Ammon's horn (tissue), 1 donor: ENCODE data around the gene U2AF2.

ENCODE experiments used
- DNase-seq: peaks from one replicate; pipeline ENCODE4 v3.0.0-alpha.2; 2016; ENCODE audit warnings: low spot score

Gene U2AF2

GRCh38 chr19:55690109-55690768 lies 35.4 kb downstream of the U2AF2 start:
- no peak for DNase-seq

- DNase-seq = no peak
Measured at GRCh38 chr19:55690769-55691545, 36.1 kb downstream of the U2AF2 start.

- no peak for DNase-seq
Measured at GRCh38 chr19:55691561-55692481, 37.0 kb downstream of the U2AF2 start.

DNA sequence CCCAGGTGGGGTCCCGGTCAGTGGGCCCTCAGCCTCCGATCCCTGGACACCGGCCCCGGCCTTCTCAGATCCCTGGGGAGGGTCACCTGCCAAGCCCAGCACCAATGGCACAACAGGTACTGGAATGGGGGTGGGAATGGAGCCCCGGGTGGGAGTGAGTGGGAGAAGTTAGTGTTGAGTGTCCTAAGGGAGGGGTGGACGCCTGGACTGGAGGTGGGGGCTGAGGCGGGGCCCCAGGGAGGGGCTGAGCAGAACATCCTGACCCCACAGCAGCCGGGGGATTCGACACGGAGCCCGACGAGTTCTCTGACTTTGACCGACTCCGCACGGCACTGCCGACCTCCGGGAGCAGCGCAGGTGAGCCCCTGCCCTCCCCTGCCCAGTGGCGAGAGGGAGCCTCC lies 37.8 kb downstream of the U2AF2 start:
- no peak for DNase-seq

GRCh38 chr19:55693336-55693974 lies 38.6 kb downstream of the U2AF2 start:
- DNase-seq = peak; percentile 54

GRCh38 chr19:55694241-55694655 lies 39.4 kb downstream of the U2AF2 start:
- no peak for DNase-seq

GRCh38 chr19:55694656-55695491 lies 40.0 kb downstream of the U2AF2 start:
- no peak for DNase-seq

- DNase-seq = no peak
Measured at GRCh38 chr19:55695511-55696290, 40.9 kb downstream of the U2AF2 start.

DNA sequence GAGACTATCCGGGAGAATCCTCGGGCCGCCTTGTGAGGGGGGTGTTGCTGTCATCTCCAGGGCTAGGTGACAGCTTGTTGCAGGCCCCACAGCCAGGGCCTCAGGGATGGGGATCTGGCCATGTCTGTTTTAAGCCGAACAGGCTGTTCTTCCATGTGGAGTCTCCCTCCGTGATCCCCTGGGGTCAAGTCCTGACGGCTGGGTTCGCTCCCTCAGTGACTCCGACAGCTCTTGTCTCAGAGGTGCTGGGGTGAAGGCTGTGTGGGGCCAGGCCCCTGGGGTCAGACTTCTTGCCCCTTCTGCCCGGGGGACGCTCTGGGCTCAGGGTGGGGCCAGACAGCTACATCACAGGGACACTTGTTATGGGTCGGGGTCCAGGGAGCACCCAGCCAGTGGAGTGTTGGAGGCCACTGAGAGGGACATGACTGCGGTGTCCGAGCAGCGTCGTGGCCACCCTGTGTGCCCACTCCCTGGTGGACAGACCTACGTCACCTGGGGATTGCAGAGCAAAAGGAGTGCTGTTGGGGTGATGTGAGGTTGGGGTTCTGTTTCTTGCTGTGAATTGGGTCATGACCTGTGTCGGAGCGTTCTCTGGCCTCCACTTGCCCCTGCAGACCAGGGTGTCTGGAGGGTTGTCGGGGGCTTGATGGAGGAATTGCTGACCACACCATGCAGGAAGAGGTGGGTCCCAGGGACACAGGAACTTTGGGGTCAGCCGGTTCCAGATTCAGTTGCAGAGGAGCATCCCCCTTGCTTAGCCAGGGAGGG lies 41.6 kb downstream of the U2AF2 start:
- no peak for DNase-seq

DNA sequence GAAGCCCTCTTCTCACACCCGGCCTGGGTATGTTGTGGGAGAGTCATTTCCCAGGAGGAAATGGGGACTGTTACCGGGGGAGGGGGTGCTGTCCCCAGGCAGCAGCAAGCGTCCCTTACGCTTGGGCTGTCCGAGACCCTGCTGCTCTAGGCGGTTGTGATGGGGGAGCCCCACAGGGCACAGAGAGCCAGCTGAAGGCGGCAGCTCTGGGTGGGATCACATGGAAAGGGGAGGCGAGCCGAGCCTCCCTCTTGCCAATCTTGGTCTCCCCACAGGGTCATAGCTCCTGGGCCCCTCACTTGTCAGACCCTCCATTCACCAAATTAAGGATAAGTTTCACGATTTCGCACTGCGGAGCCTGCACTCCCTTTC lies 42.2 kb downstream of the U2AF2 start:
- DNase-seq = no peak

- no peak for DNase-seq
Measured at GRCh38 chr19:55697698-55698097, 42.9 kb downstream of the U2AF2 start.

GRCh38 chr19:55698256-55698655 lies 43.4 kb downstream of the U2AF2 start:
- DNase-seq = no peak

DNA sequence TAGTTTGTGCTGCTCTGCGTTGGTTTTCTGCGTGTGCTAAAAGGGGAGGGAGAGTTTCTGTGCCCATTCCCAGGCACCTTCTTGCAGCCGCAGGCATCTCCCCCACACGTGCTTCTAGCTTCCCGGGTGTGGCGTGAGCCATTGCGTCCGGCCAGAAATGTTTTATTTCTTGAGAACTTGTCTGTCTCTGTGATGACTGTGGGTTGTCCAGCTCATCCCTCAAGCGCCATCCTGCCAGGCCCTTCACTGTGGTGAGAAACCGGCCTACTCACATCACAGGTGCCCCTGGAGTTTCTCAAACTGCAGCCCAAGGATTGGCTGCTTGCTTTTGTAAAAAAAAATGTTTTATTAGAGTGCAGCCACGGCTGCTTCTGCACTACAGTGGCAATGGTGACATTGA lies 44.4 kb downstream of the U2AF2 start:
- no peak for DNase-seq

DNA sequence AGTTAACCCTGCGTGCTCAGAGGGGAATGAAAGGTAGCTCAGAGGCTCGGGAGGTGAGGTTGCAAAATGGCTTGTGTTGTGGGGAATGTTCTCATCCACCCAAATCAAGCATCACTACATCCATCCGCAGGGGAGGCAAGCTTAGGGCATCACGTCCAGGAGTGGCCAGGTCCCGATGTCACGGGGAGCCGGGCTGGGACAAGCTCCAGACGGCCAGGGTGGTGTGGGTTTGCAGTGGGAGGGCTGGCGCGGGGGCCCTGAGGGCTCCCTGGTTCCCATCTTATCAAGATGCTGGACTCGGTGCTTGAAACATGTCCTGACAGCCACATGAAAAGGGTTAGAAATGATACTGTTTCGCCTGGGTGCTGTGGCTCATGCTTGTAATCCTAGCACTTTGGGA lies 46.0 kb downstream of the U2AF2 start:
- DNase-seq = no peak

DNA sequence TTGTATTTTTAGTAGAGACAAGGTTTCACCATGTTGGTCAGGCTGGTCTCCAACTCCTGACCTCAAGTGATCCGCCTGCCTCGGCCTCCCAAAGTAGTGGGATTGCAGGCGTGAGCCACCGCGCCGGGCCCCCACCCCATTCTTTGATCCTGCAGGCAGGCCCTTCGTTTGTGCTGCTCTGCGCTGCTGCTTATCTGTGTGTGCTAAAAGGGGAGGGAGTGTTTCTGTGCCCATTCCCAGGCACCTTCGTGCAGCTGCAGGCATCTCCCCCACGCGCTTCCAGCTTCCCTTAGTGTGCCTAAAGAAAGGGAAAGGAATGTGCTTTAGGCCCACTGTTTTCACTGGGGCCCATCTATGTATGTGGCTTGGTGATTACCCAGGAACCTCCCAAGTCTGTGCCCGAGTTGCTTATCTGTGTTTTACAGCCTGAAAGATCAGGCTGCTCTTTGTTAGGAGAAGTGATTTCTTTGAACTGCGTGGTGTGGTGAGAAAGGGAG lies 47.3 kb downstream of the U2AF2 start:
- DNase-seq = no peak

- DNase-seq = peak; percentile 24
Measured at GRCh38 chr19:55703790-55704215, 49.0 kb downstream of the U2AF2 start.

GRCh38 chr19:55704494-55705245 lies 49.8 kb downstream of the U2AF2 start:
- DNase-seq = no peak

- DNase-seq = no peak
Measured at GRCh38 chr19:55705972-55706371, 51.1 kb downstream of the U2AF2 start.

DNA sequence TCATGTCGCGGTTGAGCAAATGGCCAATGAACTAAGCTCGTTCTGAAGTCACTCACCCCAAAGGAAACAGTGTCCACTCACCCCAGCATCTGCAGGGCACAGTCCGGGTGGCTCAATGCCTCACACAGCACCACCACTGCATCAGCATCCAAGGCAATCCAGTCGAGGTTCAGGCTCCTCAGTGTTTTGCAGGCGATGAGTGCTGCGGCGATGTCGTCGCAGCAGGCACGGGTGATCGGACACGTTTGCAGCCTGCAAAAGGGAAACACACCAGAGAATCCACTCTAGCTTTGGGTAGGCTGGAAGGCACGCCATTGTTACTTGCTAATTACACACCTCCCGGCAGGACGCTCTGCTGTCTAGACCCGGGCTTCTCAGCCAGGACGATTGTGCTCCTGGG lies 56.9 kb downstream of the U2AF2 start:
- DNase-seq = no peak
